GM21447 (cell line): Measurements from ENCODE around the gene SNX6.
A peak's percentile ranks its signal among the peaks of the same experiment; 100 is the strongest.
"Not testable (repeated sequence)": the region's sequence is repeated elsewhere in the genome, so short reads cannot be mapped to it uniquely, and the experiment has no call there.

Source experiments
- ATAC-seq: cut with Tn5 transposase; IDR thresholded peaks from one replicate; pipeline ENCODE4 v1.9.1; 2021; ENCODE audit not compliant: unreplicated experiment

SNX6 gene

GRCh38 chr14:34640826-34641225 lies 10.9 kb upstream of the SNX6 start:
- no peak for ATAC-seq

GRCh38 chr14:34634360-34634771 lies 4.4 kb upstream of the SNX6 start:
- ATAC-seq: not testable (repeated sequence)

GRCh38 chr14:34633742-34634141 lies 3.8 kb upstream of the SNX6 start:
- ATAC-seq: no peak

GRCh38 chr14:34632411-34632978 lies 2.5 kb upstream of the SNX6 start:
- no peak for ATAC-seq

GRCh38 chr14:34629344-34629656 lies 648 bp downstream of the SNX6 start:
- peak; percentile 22 for ATAC-seq

GRCh38 chr14:34628681-34629135 lies 1.2 kb downstream of the SNX6 start:
- ATAC-seq: no peak

GRCh38 chr14:34623506-34623905 lies 6.4 kb downstream of the SNX6 start:
- ATAC-seq: no peak

- ATAC-seq: no peak
Observed at GRCh38 chr14:34620839-34621238, 9.1 kb downstream of the SNX6 start.

- no peak for ATAC-seq
Observed at GRCh38 chr14:34620115-34620514, 9.8 kb downstream of the SNX6 start.

- no peak for ATAC-seq
Observed at GRCh38 chr14:34619471-34619870, 10.5 kb downstream of the SNX6 start.

- no peak for ATAC-seq
Observed at GRCh38 chr14:34616360-34616759, 13.6 kb downstream of the SNX6 start.

GRCh38 chr14:34615507-34615906 lies 14.4 kb downstream of the SNX6 start:
- ATAC-seq: no peak

GRCh38 chr14:34614638-34615037 lies 15.3 kb downstream of the SNX6 start:
- no peak for ATAC-seq

- no peak for ATAC-seq
Observed at GRCh38 chr14:34610101-34610500, 19.8 kb downstream of the SNX6 start.

GRCh38 chr14:34605461-34605860 lies 24.5 kb downstream of the SNX6 start:
- no peak for ATAC-seq

GRCh38 chr14:34604995-34605394 lies 25.0 kb downstream of the SNX6 start:
- no peak for ATAC-seq

GRCh38 chr14:34596891-34597290 lies 33.1 kb downstream of the SNX6 start:
- ATAC-seq: no peak

- no peak for ATAC-seq
Observed at GRCh38 chr14:34593740-34594375, 36.1 kb downstream of the SNX6 start.

- no peak for ATAC-seq
Observed at GRCh38 chr14:34592623-34593022, 37.3 kb downstream of the SNX6 start.

- no peak for ATAC-seq
Observed at GRCh38 chr14:34583525-34583924, 46.4 kb downstream of the SNX6 start.

GRCh38 chr14:34582117-34582680 lies 47.7 kb downstream of the SNX6 start:
- ATAC-seq: no peak

- no peak for ATAC-seq
Observed at GRCh38 chr14:34580381-34580780, 49.6 kb downstream of the SNX6 start.

- no peak for ATAC-seq
Observed at GRCh38 chr14:34571771-34572170, 58.2 kb downstream of the SNX6 start.
